HepG2 (cell line): ENCODE results near the gene CYB5D1. TPM values are rescaled to one million over a fixed set of nuclear protein-coding genes. Genes with fewer than 3 reads are reported as not detected.

ENCODE experiments used
- ETV5 ChIP-seq: IDR thresholded peaks from 2 replicates; pipeline ENCODE4 v1.6.1; 2018; ENCODE audit warnings: missing biosample characterization, missing genetic modification reagents, inconsistent platforms, borderline replicate concordance
- GABPA ChIP-seq, 2 experiments: IDR thresholded peaks; 2 replicates each; pipeline ENCODE4 v1.6.1; 2011 to 2016; ENCODE audit warnings: low read depth in 2 of 2, low read length in 1 of 2, missing biosample characterization in 1 of 2, missing genetic modification characterization in 1 of 2
- GFI1 ChIP-seq: sonication (generic); formaldehyde crosslinking; IDR thresholded peaks from 2 replicates; pipeline ENCODE4 v1.5.0; 2020; ENCODE audit warnings: missing genetic modification reagents, mild to moderate bottlenecking, borderline replicate concordance
- HNRNPUL1 ChIP-seq: fragments of 200-400 bp; formaldehyde crosslinking; IDR thresholded peaks from 2 replicates; pipeline ENCODE4 v1.6.1; 2017; ENCODE audit warnings: low read depth, mild to moderate bottlenecking, low read length, moderate library complexity
- KMT2A ChIP-seq: sonication (generic); formaldehyde crosslinking; IDR thresholded peaks from 2 replicates; pipeline ENCODE4 v1.4.0; 2020; ENCODE audit warnings: missing genetic modification reagents
- LBX2 ChIP-seq: sonication (generic); formaldehyde crosslinking; IDR thresholded peaks from 2 replicates; pipeline ENCODE4 v1.5.0; 2020; ENCODE audit warnings: missing genetic modification reagents, mild to moderate bottlenecking, borderline replicate concordance
- MED1 ChIP-seq: sonication (generic); formaldehyde crosslinking; IDR thresholded peaks from 2 replicates; pipeline ENCODE4 v1.4.0; 2020; ENCODE audit warnings: missing genetic modification reagents
- MLXIP ChIP-seq: sonication (generic); formaldehyde crosslinking; IDR thresholded peaks from 2 replicates; pipeline ENCODE4 v1.9.0; 2021; ENCODE audit warnings: missing genetic modification reagents, borderline replicate concordance
- TGIF2 ChIP-seq: IDR thresholded peaks from 2 replicates; pipeline ENCODE4 v1.6.1; 2016; ENCODE audit warnings: control low read depth, missing compliant biosample characterization
- ZBTB1 ChIP-seq: sonication (generic); formaldehyde crosslinking; IDR thresholded peaks from 2 replicates; pipeline ENCODE4 v1.4.0; 2020; ENCODE audit warnings: missing genetic modification reagents, borderline replicate concordance
- ZBTB38 ChIP-seq: sonication (generic); formaldehyde crosslinking; IDR thresholded peaks from 2 replicates; pipeline ENCODE4 v1.5.1; 2020; ENCODE audit warnings: mild to moderate bottlenecking, missing genetic modification reagents
- ZBTB8A ChIP-seq: sonication (generic); formaldehyde crosslinking; IDR thresholded peaks from 2 replicates; pipeline ENCODE4 v1.4.0; 2020; ENCODE audit warnings: mild to moderate bottlenecking, low read depth, missing genetic modification reagents, borderline replicate concordance
- ZNF350 ChIP-seq: sonication (generic); formaldehyde crosslinking; IDR thresholded peaks from 2 replicates; pipeline ENCODE4 v1.4.0; 2020; ENCODE audit warnings: mild to moderate bottlenecking, low read depth, missing genetic modification reagents, borderline replicate concordance
- ZNF629 ChIP-seq: sonication (generic); formaldehyde crosslinking; conservative IDR thresholded peaks from 2 replicates; pipeline ENCODE4 v1.5.0; 2020; ENCODE audit warnings: missing genetic modification reagents
- ZSCAN9 ChIP-seq: IDR thresholded peaks from 2 replicates; pipeline ENCODE4 v1.6.1; 2016; ENCODE audit warnings: borderline replicate concordance
- polyA plus RNA-seq, 8 experiments: library from polyadenylated mRNA; depleted of rRNA in 3 of 8; stranded (reverse) in 7 of 8; unstranded in 1 of 8; fragments of >200 nt; fragmentation: Illumina TruSeq in 4 of 8; extraction: Trizol in 4 of 8; gene quantifications; 2 replicates each; pipeline versions ENCODE4 v1.2.1 to v1.2.3, GENCODE V29; 2011 to 2016; ENCODE audit warnings: low read depth in 4 of 8, missing spikeins in 1 of 8, mixed read lengths in 1 of 8; ENCODE audit not compliant: insufficient read depth in 1 of 8
- total RNA-seq, 5 experiments: library from RNA; depleted of rRNA; stranded (reverse); fragments of >200 nt; fragmentation: Illumina TruSeq; extraction: Trizol; gene quantifications; 2 replicates each; pipeline ENCODE4 v1.2.3, GENCODE V29; 2016; ENCODE audit warnings: low read depth in 1 of 5
- TF ChIP-seq, protein P1 (sequence below): sonication (generic); formaldehyde crosslinking; IDR thresholded peaks from 2 replicates; pipeline ENCODE4 v1.9.0; 2022; ENCODE audit warnings: missing genetic modification reagents, mild to moderate bottlenecking, borderline replicate concordance

CYB5D1 gene
- total and polyA plus RNA-seq, 2 of the 13 experiments (the other 11 are each of a cell fraction or from before 2014, with no cell fraction given) = 8.9 to 17.0 TPM

DNA sequence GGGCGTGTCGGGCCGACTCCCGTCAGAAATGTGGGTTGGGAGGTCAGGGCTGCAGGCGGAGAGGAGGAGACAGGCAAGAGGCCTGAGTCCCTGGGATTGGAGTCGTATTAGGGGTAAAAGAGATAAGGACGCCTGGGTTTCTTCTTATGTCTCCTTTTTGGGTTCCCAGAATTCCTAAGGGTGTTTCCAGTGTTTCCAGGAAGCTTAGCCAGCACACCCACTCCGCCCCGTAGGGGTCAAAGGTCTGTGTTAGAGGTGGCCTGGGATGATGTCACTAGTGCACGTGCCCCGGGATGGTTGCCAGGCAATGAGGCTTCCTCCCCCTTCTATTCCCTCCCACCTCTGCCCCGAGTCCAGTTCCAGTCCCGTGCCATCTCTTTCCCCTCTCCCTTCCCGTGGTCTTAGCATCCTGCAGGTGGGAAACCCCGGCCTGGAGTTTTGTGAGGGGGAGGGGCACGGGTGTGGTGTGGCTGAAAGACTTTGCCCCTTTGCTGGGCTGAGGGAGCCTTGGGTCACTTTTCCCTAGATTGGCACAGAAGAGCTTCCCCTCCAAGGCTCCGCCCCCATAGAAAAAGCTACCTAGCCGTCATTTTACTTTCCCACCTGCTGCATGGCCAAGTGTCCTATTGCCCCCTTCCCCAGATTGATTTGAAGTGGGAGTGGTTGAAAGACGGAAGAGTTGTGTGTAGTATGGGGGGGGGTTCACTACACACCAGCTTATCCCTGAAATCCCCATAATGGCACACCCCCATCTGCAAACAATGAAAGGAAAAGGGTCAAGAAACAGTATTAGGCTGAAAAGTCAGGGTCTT lies 21.0 kb upstream of the CYB5D1 start (continued):
- TF ChIP-seq GABPA (IDR thresholded peaks at IDR 0.05; ENCODE audit: low read depth, low read length) = peak; percentile 34; the same call in 1 of the 2 replicates
- peak; percentile 81 for TF ChIP-seq GABPA (CRISPR knock-in tag; IDR thresholded peaks at IDR 0.05; ENCODE audit: low read depth)
- peak; percentile 61 for TF ChIP-seq GFI1 (CRISPR knock-in tag)
- peak; percentile 51 for TF ChIP-seq KMT2A (CRISPR knock-in tag)
- peak; percentile 96 for TF ChIP-seq MED1 (CRISPR knock-in tag)
- no peak for TF ChIP-seq ZBTB8A (CRISPR knock-in tag)
- no peak for TF ChIP-seq HNRNPUL1
- peak; percentile 97 for TF ChIP-seq TGIF2 (CRISPR knock-in tag)
- no peak for TF ChIP-seq LBX2 (CRISPR knock-in tag)
- no peak for TF ChIP-seq ZBTB1 (CRISPR knock-in tag)
- peak; percentile 4 for TF ChIP-seq ZNF629 (CRISPR knock-in tag)
- no peak; the same call in 1 of the 2 replicates for TF ChIP-seq MLXIP (CRISPR knock-in tag)
- peak; percentile 81 for TF ChIP-seq ETV5 (CRISPR knock-in tag)
- peak; percentile 51; the same call in 1 of the 2 replicates for TF ChIP-seq ZBTB38 (CRISPR knock-in tag)
- peak; percentile 96 for TF ChIP-seq ZNF350 (CRISPR knock-in tag)
- TF ChIP-seq ZSCAN9 (CRISPR knock-in tag) = peak; percentile 79
- TF ChIP-seq, protein P1, sequence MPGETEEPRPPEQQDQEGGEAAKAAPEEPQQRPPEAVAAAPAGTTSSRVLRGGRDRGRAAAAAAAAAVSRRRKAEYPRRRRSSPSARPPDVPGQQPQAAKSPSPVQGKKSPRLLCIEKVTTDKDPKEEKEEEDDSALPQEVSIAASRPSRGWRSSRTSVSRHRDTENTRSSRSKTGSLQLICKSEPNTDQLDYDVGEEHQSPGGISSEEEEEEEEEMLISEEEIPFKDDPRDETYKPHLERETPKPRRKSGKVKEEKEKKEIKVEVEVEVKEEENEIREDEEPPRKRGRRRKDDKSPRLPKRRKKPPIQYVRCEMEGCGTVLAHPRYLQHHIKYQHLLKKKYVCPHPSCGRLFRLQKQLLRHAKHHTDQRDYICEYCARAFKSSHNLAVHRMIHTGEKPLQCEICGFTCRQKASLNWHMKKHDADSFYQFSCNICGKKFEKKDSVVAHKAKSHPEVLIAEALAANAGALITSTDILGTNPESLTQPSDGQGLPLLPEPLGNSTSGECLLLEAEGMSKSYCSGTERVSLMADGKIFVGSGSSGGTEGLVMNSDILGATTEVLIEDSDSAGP (CRISPR knock-in tag) = peak; percentile 99
